HG03095 (cell line): ENCODE data around the gene ATP8A2.

Experiments
- ATAC-seq: cut with Tn5 transposase; IDR thresholded peaks from one replicate; pipeline ENCODE4 v1.9.1; 2021; ENCODE audit warnings: moderate library complexity; ENCODE audit not compliant: unreplicated experiment

ATP8A2 gene

GRCh38 chr13:25874064-25874737 is 502.4 kb downstream of the ATP8A2 start:
- no peak for ATAC-seq

DNA sequence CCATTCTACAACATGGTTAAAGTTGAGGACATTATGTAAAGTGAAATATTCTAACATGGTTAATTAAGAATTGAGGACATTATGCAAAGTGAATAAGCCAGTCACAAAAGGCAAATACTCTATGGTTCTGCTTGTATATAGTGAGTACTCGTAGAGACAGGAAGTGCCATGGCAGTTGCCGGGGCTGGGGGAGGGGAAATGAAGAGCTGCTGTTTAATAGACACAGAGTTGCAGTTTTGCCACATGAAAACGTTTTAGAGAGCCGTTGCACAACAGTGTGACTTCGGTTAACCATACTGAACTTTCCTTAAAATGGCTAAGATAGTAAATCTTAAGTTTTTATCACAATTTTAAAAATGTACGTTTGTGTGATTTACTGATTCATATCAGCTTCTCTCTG is 503.1 kb downstream of the ATP8A2 start:
- ATAC-seq = no peak

GRCh38 chr13:25876247-25876646 is 504.5 kb downstream of the ATP8A2 start:
- ATAC-seq = no peak

DNA sequence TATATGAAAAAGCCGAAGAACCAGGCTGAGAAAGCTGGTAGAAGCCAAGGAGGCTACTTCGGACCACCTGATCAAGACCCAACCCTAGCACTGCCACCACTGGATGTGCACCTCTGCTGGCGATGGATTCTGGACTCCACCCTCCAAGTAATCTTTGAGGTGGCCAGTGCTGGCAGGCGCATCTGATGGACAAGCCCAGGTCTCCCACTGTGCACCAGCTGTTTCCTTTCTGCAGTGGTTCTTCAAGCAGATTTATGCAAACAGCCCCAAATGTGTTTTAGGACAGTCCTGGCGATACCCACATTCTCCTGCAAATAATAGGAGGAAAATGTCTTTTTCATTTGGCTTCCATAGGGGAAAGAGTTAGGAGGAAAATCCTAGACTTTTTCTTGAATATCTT is 507.7 kb downstream of the ATP8A2 start:
- ATAC-seq = no peak

GRCh38 chr13:25881136-25881926 is 509.6 kb downstream of the ATP8A2 start:
- no peak for ATAC-seq

GRCh38 chr13:25881971-25882451 is 510.2 kb downstream of the ATP8A2 start:
- no peak for ATAC-seq

DNA sequence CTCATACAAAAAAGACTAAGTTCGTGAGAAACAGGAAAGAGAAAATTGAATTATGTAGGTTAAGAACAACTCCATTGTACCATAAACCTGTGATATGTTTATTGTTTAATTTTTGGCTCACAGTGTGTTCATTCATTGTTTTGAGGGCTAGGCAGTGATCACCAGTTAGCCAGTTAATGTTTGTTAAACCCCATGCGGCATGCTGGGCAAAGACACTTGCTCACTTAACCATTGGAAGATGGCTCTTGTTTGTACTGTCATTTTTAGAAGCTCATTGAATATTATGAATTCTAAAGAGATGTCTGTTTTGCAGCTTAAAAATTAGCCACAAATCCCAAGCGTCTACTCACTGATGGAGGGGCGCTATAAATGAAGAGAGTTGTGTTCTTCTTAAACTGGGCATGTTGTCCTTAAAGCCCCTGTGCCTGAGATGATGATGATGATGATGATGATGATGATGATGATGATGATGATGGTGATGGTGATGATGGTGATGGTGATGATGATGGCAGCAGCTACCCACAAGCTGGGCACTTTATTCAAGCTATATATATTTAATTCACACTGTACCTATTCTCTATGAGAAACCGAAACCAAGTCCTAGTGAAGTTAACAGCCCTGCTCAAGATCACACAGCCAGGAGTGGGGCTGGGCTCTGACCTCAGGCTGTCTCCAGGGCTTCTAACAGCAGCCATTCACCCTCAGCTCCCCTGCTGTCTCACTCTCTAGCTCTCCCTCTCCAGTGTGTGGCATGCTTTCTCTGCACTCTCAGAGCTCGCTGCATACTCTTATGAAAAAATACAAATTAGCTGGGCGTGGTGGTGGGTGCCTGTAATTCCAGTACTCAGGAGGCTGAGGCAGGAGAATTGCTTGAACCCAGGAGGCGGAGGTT is 510.9 kb downstream of the ATP8A2 start:
- ATAC-seq = no peak

- ATAC-seq = no peak
Observed at GRCh38 chr13:25885418-25885817, 513.6 kb downstream of the ATP8A2 start.

DNA sequence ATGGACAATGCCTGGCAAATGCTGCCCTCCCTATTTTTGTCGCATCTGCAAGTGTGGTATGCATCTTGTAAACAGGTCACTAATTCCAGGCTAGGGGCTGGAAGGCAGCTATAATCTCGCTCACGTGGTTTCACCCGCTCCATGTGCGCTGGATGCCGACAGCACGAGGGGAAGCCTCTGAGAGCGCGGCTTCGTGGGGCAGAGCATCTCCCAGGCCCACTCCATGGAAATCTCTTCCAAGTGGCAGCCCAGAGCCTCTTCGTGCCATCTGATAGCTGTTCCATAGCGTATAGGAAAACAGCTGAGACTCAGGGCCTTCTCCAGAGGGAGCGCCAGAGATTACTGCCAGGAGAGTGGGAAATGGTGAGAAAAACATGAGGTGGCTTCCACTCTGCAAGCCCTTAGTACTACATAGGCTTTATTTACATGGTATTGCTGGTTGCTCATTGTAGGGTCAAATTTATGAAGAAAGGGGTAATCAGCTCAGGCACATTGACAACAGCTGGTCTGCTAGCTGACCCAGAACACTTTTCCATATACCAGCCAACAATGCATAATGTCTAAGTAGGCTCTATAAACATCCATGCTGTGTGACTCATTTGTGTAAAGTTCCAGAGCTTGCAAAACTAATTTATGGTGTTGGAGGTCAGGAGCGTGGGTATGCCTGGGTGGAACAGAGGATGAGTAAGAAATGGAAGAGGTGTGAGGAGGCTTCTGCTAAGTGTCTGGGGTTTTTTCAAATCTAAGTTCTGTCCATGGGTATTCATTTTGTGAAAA is 514.9 kb downstream of the ATP8A2 start:
- no peak for ATAC-seq

GRCh38 chr13:25887962-25888655 is 516.3 kb downstream of the ATP8A2 start:
- ATAC-seq = no peak

DNA sequence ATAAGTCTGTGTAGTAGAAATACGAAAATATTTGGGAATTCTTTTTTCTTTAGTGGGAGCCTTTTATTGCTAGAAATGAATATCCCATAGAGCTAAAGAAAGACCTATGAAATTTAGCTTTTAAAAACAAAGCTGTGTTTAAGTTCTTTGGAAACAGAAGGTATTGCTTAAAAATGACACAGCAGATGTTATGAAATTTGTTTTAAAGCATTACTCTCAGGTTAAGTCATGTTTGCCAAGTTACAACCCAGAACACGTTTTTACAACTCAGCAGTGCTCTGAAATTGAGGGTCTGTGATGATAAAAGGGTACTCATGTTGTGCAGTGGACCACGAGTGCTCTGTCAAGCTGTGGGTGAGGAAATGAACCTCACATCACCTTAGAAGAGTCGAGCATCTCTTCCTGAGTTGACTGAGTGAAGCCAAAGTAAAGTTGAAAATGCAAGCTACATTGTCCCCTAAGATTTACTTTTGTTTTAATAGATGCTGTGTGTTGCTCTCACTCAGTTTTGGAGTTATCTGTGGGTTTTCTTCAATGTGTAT is 519.0 kb downstream of the ATP8A2 start:
- no peak for ATAC-seq

DNA sequence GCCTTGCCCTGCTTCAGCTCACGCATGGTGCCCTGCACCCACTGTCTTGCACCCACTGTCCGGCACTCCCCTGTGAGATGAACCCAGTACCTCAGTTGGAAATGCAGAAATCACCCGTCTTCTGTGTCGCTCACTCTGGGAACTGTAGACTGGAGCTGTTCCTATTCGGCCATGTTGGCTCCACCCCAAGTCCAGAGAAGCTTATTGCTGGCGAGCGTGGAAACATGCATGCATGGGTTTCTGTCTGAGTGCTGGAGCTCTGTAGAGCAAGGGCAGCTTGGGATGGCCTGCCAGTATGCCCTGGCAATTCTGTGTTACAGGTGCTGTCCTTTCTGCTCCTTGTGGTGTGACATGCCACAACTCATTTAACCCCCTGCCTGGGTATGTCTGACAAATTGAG is 527.2 kb downstream of the ATP8A2 start:
- no peak for ATAC-seq

DNA sequence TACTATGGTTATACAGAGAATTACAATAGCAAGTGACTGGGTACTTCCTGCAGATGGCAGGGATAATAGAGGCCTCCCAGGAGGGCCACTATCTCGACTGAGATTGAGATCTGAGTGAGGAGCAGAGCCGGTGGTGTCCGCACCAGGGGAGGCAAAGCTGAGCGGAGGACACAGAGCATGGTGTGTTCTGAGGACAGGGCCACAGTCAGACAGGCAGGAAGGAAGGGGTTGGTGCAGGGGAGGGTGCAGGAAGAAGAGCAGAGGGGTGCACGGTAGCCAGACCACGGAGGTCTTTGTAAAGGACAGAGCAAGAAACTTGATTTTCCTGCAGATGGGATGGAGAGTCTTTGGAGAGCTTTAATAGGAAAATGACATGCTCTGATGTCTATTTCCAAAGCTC is 527.7 kb downstream of the ATP8A2 start:
- no peak for ATAC-seq

DNA sequence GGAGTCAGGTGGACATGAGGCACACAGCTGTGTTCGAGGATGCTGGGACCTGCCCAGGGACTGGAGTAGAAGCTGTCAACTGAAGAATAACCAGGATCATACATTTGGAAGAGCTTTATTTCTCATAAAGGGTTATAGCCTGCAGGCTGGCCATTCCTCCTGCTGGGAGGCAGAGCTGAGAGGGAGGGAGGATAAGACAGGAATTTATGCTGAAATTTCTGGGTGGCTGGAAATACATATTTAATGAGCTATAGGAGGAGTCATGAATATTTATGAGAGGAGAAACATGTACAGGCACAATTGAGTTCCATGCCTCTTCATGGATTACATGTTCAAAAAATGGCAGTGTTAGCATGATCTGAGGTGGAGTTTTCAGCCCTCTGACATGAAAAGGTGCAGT is 528.2 kb downstream of the ATP8A2 start:
- ATAC-seq = no peak

DNA sequence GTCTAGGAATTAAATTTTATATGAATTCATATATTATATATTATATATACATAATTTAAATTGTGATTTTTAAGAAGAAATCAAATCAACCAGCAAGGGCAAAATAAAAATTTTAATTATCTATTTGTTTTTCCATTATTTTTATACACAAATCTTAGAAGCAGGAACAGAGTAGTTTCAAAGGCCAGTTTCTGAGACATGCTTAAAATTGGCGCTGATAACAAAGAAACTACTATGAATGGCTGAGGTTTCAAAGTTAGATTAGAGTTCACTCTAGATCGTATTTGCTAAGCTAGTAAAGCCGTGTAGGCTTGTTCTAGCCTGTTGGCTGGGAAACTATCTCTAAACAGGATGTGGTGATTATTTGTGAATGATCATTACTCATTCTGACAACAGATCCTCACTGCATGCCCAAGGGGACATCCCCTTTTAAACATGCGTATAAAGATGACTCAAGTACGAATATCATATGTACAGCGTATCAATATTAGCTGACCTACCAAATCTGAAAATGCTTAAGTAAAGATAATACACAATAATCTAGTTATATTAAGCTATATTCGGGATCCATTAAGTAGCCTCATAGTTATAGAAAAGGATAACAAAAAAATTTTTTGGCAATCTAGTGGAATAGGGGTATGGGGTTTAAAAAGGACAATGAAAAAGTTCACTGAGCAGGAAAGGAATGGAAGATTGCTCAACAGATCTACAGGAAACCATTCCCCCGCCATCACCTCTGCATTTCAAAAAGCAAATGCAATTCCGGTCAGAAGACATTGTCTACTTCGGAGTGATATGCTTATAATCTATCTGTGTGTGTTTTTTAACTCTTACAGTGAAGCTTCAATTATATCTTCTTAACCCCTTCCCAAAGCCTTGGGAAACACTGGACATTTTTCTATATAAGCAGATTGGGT is 529.9 kb downstream of the ATP8A2 start:
- peak; percentile 92 for ATAC-seq

GRCh38 chr13:25902455-25902854 is 530.7 kb downstream of the ATP8A2 start:
- no peak for ATAC-seq

DNA sequence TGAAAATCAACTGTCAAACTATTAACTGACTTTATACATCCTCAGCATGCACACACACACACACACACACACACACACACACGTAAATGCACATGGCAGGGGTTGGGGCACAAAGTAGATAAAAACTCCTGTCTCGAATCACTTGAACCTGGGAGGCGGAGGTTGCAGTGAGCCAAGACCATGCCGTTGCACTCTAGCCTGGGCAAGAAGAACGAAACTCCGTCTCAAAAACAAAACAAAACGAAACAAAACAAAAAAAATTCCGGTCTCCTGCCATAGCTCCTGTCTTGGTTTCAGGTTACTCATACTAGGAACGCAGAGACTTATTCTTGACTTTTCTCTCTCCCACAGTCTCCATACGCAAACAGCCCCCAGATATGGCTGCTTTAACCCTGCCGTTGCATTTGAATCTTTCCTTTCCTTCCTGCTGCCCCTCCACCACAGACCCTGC is 531.1 kb downstream of the ATP8A2 start:
- ATAC-seq = no peak

DNA sequence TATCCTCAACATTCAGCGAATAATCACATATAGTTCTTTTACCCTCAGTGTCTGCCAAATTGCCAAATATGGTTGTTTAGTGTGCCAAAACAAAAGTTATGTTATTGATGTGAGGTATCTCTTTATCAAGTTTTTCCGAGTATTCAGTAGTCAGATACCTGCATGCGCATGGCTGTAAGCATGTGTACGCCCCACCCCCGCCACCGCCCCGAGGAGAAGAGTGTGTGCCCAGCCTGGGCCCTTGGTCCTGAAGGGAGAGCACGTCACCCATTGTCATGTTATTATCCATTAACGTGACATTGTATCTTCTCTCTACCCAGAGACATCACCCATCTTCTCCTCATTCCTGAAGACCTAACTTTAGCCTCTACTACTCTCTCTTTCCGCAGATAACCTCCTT is 533.1 kb downstream of the ATP8A2 start:
- ATAC-seq = no peak

GRCh38 chr13:25905611-25906010 is 533.8 kb downstream of the ATP8A2 start:
- ATAC-seq = no peak
